GM19397 (cell line): ENCODE measurements around the gene FSTL1.
A peak's percentile ranks its signal among the peaks of the same experiment; 100 is the strongest.
"Not testable (repeated sequence)": the region's sequence is repeated elsewhere in the genome, so short reads cannot be mapped to it uniquely, and the experiment has no call there.

Experiments
- ATAC-seq: cut with Tn5 transposase; IDR thresholded peaks from one replicate; pipeline ENCODE4 v1.9.1; 2021; ENCODE audit warnings: mild to moderate bottlenecking, moderate library complexity; ENCODE audit not compliant: unreplicated experiment

Gene FSTL1

DNA sequence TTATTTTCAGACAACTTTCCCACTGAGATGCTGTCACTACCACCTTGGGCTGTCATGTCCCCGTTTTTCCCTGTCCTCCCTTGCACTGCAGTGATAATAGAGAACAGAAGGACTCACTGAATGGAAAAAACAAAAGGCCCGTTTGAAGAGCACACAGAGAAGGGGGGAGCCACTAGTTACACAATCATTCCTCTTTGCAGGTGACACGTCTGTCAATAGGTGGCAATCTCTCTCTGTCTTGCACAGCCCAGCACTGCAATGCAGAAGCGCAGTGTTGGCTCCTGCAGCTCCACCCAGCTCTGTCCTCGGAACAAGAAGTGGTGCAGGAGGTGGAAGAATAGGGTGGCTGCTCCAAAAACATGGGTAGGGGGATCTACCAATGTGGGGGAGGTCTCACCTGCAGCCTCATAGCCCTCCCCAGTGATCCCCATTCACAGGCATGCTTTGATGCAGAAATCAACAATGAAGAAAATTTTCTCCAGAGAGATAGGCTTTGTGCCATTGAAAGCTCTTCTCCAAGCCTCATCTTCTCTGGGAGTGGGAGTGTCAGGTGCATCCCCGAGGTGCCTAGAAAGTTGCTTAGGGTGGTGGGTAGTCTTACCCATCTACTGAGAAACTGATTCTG lies 31.8 kb downstream of the FSTL1 start:
- ATAC-seq, result no peak

DNA sequence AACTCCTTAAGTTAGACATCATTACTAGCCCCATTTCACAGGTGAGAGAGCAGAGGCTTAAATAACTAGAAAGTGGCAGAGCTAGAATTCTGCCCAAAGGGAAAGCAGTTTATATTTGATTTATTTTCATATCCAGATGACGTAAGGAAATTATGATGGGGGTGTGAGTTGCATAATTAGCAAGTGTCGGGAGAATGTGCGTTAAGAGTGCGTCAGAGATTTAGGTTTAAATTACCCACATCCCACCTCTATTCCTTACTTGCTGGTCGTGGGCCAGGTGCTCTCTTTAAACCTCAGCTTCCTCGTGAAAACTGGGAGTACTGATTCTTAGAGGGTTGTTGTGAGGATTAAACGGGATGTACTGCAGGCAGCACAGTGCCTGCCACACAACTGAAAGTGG lies 32.3 kb downstream of the FSTL1 start:
- ATAC-seq, result no peak

DNA sequence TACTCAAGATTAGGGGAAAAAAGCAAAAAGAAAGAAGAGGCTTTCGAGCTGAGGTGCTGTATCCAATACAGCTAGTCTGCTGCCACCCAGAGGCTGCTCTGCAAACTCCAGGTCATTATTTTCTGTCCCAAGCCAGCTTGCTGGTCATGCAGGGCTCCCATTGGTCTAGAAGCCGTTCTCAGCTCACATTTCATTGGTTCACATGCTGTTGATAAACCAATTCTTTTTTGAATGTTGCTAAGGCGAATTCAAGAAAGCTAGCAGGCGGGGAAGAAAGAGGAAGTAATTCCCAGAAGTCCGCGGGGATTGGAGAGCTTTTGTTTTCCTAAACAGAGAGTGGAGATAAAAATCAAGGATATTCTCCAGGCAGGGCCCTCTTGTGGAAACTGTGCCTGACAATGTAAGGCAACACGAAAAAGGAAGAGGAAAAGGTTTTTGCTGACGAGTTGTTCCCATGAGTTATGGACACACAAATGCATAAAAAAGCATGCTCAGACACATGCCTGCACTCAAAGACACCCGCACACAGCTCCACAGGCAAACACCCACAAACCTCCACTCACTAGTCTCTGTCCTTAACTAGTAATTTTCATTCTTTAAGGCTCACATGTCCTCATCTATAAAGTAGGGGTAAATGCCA lies 33.4 kb downstream of the FSTL1 start:
- ATAC-seq, result peak; percentile 99

DNA sequence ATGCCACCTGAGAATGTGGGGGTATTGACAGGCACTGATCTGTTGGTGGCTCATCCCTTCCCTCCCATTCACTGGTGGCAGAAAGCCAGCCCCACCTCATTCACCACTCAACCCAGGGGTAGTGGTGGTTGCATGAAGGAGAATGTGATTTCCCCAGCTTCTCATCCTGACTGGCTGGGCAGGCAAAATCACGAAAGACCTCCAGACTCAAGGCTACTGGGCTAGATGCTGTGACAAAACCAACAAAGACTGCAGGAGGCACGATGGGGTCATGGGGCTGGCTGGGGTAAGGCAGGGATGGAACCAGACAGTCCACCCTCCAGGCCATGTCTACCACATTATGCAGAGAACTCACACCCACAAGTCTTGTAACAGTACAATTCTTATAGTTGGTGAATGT lies 33.9 kb downstream of the FSTL1 start:
- peak; percentile 22 for ATAC-seq

DNA sequence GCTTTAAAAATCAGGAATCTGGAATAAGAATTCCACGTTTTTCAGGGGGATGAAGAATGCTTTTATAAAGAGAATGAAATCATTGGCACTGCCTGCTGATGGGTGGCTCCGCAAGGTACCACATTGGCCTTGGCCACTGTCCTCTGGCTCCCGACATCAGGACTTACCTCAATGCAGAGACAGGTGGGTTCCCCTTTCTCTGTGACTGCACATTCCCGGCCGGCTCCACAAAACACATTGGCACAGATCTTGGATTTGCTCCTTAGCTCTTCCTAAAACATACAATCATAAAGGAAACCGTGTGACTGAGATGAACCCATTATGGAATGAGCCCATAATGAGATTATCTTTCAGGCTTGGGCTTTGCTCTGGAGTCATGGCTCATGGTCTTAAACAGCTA lies 35.0 kb downstream of the FSTL1 start:
- no peak for ATAC-seq

DNA sequence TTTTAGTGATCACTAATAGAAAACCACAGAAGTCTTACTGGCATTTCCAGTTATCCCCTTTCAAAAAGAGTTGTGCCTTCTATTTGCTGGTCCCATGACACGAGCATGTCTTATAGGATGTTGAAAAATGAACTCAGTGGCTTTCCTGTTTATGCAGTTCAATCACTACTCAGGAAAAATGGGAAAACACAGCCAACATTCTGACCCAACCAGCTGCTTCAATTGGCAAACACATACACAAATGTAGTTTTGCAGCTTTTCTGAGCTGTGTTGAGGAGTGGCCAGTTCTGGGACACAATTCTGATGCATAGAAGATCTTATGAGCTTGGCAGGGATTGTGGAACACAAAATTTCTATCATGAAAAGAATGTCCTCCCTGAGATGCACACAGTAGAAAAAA lies 40.3 kb downstream of the FSTL1 start:
- no peak for ATAC-seq

DNA sequence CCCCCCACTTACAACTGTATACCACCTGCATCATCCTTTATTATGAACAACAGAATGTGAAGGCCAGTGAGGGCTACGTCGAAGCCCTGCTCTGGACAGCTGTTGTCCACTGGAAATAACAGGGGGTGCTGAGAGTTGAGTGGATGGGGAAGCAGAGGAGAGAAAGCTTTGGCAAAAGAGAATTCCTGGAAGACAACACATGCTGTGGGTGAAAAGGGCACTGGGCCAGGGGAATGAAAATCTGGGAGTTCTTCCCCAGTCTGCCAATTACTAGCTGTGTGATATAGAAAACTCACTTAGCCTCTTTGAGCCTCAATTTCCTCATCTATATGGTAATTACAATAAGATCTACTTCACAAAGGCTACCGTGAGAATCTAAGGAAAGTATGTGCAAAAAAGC lies 40.7 kb downstream of the FSTL1 start:
- ATAC-seq, result no peak

DNA sequence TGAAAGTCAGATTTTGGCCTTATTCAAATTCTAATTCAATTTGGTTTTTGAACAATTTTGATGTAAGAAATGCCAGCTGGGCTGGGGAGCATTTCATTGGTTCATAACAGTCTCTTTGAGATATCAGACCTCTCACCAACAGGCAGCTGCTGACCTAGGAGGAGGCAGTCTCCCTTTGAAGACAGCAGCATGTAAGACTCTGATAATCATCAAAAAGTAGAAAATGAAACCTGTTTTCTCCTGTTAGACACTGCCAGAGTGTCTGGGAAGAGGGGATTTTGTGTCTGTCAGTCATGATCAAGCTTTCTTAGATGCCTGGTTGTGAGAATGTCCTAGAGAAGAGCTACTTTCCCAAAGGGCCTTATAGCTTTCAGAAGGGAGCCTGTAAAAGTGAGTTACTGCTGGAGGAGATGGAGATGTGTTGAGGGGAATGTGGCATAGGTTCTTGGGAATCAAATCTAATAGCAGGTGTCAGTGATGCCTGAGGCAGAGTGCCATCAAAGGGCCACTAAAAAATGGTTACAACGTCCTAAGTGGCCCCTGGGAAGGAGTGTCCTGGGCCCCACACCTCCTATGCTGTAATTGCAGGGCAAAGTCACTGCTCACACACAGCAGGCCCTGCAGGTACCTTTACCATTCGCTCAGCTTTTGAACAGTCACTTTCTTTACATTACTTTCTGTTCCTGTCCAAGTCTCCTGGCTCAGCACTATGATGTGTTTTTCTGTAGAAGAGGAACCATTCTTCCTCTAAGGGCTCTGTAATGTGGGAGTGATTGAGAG lies 43.1 kb downstream of the FSTL1 start:
- no peak for ATAC-seq

DNA sequence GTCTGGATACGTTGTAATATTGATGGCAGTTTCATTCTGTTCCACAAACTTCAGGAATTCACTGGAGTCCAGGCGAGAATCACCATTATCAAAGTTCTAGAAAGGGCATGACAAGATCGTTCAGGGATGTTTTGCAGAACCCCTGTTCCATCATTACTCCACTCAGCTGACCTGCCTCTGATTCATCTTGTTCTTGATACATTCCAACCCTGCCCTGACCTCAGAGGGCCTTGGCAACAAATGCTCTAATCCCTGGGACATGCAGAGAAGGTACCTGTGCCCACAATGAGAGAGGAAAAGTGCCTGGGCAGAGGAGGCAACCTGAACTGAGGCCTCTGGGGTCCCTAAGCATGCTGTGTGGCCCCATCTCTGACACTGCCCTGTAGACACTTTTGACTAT lies 45.9 kb downstream of the FSTL1 start:
- no peak for ATAC-seq

DNA sequence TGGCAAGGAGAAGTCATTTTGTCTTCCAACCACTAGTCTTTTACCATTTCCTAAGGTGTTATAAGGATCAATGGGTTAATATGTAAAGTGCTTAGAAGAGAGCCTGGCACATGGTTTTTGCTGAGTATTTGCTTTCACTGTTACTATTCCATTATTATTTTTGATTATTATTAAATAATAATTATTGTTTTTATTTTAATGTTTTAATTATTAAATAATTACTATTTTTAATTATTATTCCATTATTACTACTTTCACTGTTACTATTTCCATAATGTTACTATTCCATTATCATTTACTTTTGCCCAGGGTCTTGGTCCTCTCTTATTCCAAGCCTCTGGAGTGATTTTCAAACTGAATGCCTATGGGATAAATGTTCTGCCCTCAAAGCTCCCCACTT lies 48.5 kb downstream of the FSTL1 start:
- no peak for ATAC-seq

DNA sequence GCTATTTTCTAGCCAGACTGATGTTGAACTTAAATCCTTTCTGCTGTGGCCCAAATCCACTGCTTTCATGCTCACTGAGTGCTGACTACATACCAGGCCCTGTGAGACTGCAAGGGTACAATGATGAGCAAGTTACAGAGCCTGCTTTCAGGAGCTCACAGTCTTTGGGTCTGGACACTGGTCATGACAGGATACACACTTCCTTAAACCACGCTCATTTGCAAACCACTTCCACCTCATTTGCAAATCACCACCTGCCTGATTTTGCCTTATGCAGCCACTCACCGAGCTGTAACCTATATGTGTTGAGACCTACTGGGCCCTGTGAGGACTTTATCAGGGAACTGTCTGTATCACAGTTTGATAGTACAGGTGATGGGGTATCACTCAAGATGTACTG lies 51.4 kb downstream of the FSTL1 start:
- ATAC-seq, result peak; percentile 89

DNA sequence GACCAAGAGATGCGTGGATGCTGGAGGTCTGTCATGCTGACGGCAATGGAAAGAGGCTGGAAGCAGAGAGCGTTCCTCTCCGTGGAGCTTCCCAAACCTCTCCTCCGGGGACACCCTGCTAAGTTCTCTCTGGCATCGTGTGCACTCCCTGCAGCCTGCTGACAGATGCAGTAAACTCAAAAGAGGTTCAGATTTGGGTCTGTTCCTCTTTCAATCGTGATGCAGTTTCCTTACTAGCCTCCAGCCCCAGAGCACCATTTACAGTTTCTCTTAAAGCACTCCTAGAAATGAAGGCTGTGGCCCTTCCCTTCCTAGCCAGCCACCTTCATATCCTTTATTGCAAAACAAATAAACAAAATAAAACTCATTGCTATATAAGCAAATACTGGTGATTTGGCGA lies 54.3 kb downstream of the FSTL1 start:
- ATAC-seq, result no peak

DNA sequence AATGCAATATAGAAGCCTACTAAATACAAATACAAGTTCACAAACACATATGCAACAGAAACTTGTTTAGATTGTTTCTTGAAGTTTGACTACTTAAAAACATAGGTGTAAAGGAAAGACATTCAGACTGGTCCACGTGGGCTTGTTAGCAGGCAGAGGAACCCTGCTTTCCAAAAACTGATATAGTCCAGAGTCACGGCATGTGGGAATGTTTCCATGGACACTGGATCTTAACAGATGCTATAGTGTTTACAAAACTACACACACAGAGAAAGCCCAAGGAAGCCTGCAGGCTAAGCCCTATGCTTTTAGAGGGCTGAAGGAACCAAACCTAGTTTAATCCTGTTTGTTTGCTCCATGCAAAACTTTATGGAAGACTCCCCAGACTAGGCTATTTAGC lies 56.4 kb downstream of the FSTL1 start:
- ATAC-seq, result no peak

DNA sequence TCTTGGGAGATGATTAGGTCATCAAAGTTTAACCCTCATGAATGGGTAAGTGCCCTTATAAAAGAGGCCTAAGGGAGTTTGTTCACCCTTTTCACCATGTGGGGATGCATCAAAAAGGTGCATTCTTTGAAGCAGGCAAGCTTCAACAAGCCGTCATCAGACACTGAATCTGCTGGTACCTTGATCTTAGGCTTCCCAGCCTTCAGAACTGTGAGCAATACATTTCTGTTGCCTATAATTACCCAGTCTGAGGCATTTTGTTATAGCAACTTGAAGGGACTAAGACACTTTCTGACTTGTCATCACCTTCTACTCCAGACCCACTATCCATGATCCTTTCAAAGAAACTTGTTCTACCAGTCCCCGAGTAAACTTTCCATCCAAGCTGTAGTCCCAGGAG lies 57.0 kb downstream of the FSTL1 start:
- ATAC-seq, result no peak

DNA sequence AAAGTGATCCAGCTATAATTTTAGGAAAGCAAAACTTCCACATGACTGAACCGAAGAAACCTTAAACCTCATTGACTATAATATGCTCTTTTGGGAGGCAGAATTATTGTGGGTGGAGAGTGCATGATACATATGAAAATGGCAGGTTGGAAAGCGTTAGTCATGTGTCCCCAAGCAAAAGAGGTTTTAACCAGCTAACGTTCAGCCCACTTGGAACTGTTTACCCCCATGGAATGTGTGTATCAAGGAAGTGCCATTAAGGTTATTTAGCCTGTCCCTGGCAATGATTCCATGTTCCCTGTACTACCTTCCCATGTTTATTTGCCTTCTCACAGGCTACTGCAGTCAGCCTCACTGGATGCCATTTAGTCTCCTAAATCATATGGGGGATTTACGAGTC lies 57.5 kb downstream of the FSTL1 start:
- ATAC-seq, result no peak

DNA sequence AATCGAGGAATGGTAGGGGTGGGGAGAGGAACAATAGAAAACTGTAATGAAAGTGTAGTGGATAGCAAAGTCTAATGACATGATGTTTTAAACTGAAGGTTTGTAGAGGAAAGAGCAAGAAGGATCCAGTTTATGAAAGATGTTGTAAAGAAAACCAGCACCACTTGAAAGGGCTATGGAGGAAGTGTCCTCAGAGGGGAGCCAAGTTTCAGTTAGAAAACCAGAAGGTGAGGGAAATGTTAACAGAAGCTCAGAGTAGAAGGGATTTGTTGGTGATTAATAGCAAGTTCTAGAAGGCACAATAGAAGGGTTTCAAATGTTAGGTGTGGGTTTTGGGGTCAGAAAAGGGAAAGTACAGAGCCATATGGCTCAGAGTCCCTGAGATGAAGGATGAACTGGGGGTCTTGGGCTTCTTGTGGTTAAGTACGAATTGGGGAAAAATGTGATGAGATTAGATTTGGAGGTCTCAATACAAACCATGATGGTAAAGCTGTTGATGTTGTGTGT lies 67.8 kb downstream of the FSTL1 start:
- no peak for ATAC-seq

DNA sequence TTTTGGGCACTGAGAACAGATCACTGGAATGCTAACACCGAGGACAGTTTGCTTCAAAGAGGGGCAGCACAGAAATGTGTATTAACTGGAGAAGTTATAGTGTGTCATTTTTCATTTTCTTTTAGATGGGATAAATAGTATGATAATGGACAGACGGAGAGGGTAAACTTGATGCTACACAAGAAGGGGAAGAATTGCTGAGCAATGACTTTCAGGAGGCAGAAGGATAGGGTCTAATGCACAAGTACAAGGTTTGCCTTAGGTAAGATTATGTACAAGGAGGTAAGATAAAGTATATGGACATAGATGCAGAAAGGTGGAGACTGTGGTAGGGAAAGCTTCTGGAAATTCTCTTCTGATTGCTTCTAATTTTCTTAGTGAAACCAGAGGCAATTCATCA lies 69.3 kb downstream of the FSTL1 start:
- no peak for ATAC-seq

DNA sequence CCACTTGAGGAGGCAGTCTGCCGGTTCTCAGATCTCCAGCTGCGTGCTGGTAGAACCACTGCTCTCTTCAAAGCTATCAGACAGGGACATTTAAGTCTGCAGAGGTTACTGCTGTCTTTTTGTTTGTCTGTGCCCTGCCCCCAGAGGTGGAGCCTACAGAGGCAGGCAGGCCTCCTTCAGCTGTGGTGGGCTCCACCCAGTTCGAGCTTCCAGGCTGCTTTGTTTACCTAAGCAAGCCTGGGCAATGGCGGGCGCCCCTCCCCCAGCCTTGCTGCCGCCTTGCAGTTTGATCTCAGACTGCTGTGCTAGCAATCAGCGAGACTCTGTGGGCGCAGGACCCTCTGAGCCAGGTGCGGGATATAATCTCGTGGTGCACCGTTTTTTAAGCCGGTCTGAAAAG lies 72.8 kb downstream of the FSTL1 start:
- not testable (repeated sequence) for ATAC-seq

DNA sequence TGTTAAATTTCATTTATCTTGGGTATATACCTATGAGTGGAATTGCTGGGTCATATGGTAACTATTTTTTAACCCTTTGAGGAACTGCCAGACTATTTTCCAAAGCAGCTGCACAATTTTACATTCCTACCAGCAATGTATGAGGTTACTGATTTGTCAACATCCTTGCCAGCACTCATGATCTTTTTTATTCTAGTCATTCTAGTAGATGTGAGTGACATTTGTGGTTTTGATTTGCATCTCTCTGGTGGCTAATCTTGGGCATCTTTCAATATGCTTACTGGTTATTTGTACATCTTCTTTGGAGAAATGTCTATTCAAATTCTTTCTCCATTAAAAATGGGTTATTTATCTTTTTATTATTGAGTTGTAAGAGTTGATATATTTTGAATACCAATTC lies 80.3 kb downstream of the FSTL1 start:
- peak; percentile 48 for ATAC-seq

DNA sequence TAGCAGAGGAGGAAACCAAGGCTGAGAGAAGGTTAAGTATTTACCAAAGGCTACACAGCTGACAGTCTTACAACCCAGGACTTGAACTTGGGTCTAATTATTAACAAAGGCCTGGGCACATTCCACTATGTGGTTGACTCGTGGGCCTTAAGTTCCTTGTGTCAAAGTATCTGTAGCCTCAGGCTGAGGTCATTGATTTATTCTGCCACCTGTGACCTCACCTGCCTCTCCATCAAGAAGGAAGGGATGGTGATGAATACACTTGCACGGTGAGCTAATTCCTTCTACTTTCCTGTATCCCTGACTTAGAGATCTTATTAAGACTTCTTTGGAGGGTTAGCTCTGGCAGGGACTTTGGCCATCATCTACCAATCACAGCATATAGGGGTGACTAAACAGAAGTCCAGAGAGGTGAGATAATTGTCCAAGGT lies 81.7 kb downstream of the FSTL1 start:
- ATAC-seq, result peak; percentile 93

DNA sequence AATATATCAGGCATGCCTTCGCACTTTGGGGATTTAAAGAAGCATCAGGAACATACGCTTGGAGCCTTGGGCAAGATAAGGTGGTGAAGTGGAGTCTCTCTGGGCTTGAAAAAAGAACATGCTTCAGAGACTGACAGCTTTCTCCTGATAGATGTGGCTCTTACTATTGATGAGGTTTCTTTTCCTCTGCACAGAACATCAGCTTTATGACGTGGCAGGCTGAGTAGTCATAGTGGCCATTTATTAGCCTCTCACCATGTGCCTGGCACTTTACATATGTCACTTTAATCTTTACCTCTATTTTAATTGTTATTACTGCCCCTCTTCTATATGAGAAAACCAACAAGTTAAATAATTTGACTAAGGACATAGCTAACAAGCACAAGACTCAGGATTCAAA lies 82.6 kb downstream of the FSTL1 start:
- ATAC-seq, result no peak

DNA sequence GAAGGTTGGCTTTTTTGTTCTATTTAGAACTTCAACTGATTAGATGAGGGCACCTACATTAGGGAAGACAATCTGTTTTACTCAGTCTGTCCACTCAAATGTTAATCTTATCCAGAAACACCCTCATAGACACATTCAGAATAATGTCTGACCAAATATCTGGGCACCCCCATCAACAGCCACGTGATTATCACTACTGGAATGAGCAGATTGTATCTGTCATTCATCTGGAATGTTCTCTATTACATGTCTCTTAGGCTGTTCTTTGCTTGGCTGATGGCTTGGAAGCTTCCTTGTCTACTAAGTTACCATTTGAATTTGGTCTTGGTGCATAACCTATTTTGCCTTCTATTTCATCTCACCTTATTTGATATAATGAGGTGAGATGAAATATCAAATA lies 86.0 kb downstream of the FSTL1 start:
- ATAC-seq, result no peak
